CD4-positive, CD25-positive, alpha-beta regulatory T cell (primary cell): Measurements from ENCODE around the gene SORL1. TPM values are rescaled to one million over a fixed set of nuclear protein-coding genes. Genes with fewer than 3 reads are reported as not detected.

Source experiments
- ATAC-seq, 2 donors: fragments of 150-1000 bp; cut with Tn5 transposase; one replicate each; pipeline ENCODE4 v1.10.0; 2021; ENCODE audit warnings: low read depth in 2 of 2, moderate number of reproducible peaks in 2 of 2, moderate library complexity in 1 of 2
- DNase-seq, 3 donors: peaks; one replicate each; pipeline versions ENCODE4 v3.0.0 to v3.0.0-alpha.2; 2012 to 2022; ENCODE audit warnings: mixed read lengths in 1 of 3
- H3K27ac ChIP-seq: one replicate; pipeline ENCODE4 v1.7.0; 2013; ENCODE audit warnings: mild to moderate bottlenecking, low read length; ENCODE audit not compliant: insufficient read depth, poor library complexity, severe bottlenecking
- H3K27me3 ChIP-seq: one replicate; pipeline ENCODE4 v1.7.0; 2013; ENCODE audit warnings: low read length; ENCODE audit not compliant: control insufficient read depth, insufficient read depth
- H3K36me3 ChIP-seq: one replicate; pipeline ENCODE4 v1.7.0; 2013; ENCODE audit warnings: mild to moderate bottlenecking, low read length, moderate library complexity; ENCODE audit not compliant: control insufficient read depth, insufficient read depth
- H3K4me1 ChIP-seq: 2 replicates; pipeline ENCODE4 v1.7.0; 2013; ENCODE audit warnings: mild to moderate bottlenecking, low read length; ENCODE audit not compliant: insufficient read depth, control insufficient read depth, poor library complexity, severe bottlenecking
- H3K4me3 ChIP-seq: one replicate; pipeline ENCODE4 v1.7.0; 2013; ENCODE audit warnings: low read depth, mild to moderate bottlenecking, low read length, moderate library complexity
- H3K9me3 ChIP-seq, 2 experiments: 1 replicate in 1 of 2; 2 replicates in 1 of 2; pipeline ENCODE4 v1.7.0; 2013; ENCODE audit warnings: low read length in 2 of 2, mild to moderate bottlenecking in 1 of 2, moderate library complexity in 1 of 2; ENCODE audit not compliant: control insufficient read depth in 2 of 2
- H3K27ac Mint-ChIP-seq, 3 donors: one replicate each; pipeline ENCODE4 v1.8.0; 2020 to 2022; ENCODE audit warnings: mild to moderate bottlenecking in 3 of 3, mixed read lengths in 3 of 3, moderate library complexity in 2 of 3
- H3K27me3 Mint-ChIP-seq: one replicate; pipeline ENCODE4 v1.8.0; 2022; ENCODE audit warnings: mild to moderate bottlenecking, mixed read lengths
- H3K36me3 Mint-ChIP-seq: one replicate; pipeline ENCODE4 v1.8.0; 2020; ENCODE audit warnings: mixed read lengths
- H3K4me1 Mint-ChIP-seq, 4 donors: one replicate each; pipeline ENCODE4 v1.8.0; 2020 to 2022; ENCODE audit warnings: mixed read lengths in 4 of 4, mild to moderate bottlenecking in 1 of 4
- H3K4me3 Mint-ChIP-seq, 4 donors: one replicate each; pipeline ENCODE4 v1.8.0; 2020 to 2022; ENCODE audit warnings: mild to moderate bottlenecking in 4 of 4, mixed read lengths in 4 of 4, moderate library complexity in 3 of 4
- H3K9me3 Mint-ChIP-seq, 7 donors: one replicate each; pipeline ENCODE4 v1.8.0; 2020 to 2022; ENCODE audit warnings: mixed read lengths in 7 of 7, mild to moderate bottlenecking in 3 of 7, moderate library complexity in 2 of 7
- polyA plus RNA-seq, 4 donors: library from polyadenylated mRNA; unstranded; fragments of 300-500 nt; fragmentation: Illumina TruSeq; gene quantifications; one replicate each; pipeline ENCODE4 v1.2.3, GENCODE V29; 2021
- total RNA-seq: library from RNA; stranded (reverse); gene quantifications from one replicate; pipeline ENCODE4 v1.2.3, GENCODE V29; 2022

SORL1 gene
- total and polyA plus RNA-seq, 5 donors from 2014 or later, result 143 to 441 (median 168) TPM

DNA sequence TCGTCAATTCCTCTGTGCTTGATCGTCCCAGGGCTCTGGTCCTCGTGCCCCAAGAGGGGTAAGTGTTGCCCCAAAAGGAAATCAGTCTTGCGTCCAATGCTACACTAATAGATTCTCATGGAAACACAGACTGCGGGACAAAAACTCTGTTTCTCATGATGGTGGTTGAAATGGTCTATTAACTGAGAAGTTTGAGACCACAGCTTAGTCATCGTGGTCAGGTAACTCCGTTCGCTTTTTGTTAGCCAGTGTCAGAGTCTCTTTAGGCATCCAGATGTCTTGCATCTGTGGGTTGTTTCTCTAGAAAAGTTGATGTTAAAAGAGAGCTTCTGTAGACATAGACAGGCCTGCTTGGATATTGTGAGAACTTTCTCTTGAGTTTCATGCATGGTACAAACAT, 105.2 kb downstream of the SORL1 start:
- H3K27ac ChIP-seq, result no peak overlapping the region

DNA sequence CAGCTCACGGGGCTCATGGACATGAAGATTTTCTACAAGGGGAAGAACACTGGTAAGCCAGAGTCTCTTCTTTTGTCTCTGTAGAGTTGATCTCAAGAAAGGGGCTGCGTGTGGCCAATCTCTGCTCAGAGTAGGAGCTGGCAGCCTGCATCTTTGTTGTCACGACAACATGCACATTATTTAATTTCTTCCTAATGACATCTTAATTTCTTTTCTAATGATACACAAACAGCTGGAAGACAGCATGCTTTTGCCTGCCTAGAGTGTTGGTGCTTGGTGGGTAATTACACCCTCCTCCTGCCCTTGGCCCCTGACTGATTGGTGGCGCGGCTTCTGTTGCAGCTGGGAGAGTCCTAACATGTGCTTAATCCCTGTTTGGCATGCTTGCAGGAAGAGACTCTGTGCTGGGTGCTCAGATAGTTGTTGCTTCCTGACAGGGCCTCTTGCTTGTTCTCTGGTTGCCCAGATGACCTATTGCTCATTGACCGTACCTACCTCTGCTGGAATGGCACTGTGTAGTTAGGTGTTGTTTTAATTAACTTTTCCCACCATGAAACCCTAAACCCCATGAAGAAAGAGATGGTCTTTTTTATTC, 107.6 kb downstream of the SORL1 start:
- Mint-ChIP-seq H3K4me3 (no peak overlapping the region), H3K4me1 (peaks cover 5 to 47% (median 26%) of the 10 kb centered on the region in 4 donors), H3K27me3 (no peaks in the 10 kb centered on the region), H3K9me3 (no peaks in the 10 kb centered on the region), H3K27ac (peak overlapping the region; percentile 48 to 72 (median 66)), H3K36me3 (peaks cover 70% of the 10 kb centered on the region)
- no peaks in the 10 kb centered on the region for H3K27me3 ChIP-seq
- peaks cover 97% of the 10 kb centered on the region for H3K36me3 ChIP-seq
- ATAC-seq (no peak), DNase-seq (no peak)
- no peak overlapping the region for H3K27ac ChIP-seq
- H3K4me3 ChIP-seq, result no peak overlapping the region
- no peaks in the 10 kb centered on the region for H3K9me3 ChIP-seq
- no peaks in the 10 kb centered on the region for H3K4me1 ChIP-seq

More for the DNA sequence above, 105.2 kb downstream of the SORL1 start:
- Mint-ChIP-seq H3K27me3 (no peaks in the 10 kb centered on the region), H3K4me3 (no peak overlapping the region), H3K36me3 (peaks cover 76% of the 10 kb centered on the region), H3K9me3 (no peaks in the 10 kb centered on the region), H3K27ac (peak overlapping the region in 1 of 3 donors; percentile 85), H3K4me1 (peaks cover 10 to 39% (median 17%) of the 10 kb centered on the region in 4 donors)
- ATAC-seq (peak; percentile 33 to 59), DNase-seq (peak in 1 of 3 donors; percentile 12)
- no peaks in the 10 kb centered on the region for H3K27me3 ChIP-seq
- no peaks in the 10 kb centered on the region for H3K4me1 ChIP-seq
- H3K9me3 ChIP-seq, result no peaks in the 10 kb centered on the region
- no peak overlapping the region for H3K4me3 ChIP-seq
- H3K36me3 ChIP-seq, result peaks cover 99% of the 10 kb centered on the region

DNA sequence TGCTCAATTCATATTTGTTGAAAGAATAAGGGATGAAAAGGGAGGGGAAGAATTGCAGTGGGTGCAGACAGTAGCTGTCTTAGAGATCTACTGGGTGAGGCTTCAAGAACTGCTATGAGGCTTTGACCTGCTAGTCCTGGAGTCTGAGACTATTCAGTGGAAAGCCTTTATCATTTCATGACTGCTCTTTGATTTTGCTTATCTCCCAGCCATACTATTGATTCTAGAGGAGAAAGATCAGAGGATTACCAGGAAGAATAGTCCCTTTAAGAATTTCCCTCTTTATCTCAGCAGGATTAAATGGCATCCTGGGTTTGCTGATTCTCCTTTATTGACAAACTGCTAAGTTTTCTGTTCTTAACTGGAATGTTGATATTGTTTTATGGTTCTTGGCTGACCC, 108.1 kb downstream of the SORL1 start:
- Mint-ChIP-seq H3K9me3 (no peaks in the 10 kb centered on the region), H3K36me3 (peaks cover 73% of the 10 kb centered on the region), H3K27me3 (no peaks in the 10 kb centered on the region), H3K4me1 (peaks cover 5 to 47% (median 26%) of the 10 kb centered on the region in 4 donors), H3K4me3 (no peak overlapping the region), H3K27ac (peak overlapping the region in 1 of 3 donors; percentile 72)
- no peak for ATAC-seq
- H3K4me3 ChIP-seq, result no peak overlapping the region
- H3K36me3 ChIP-seq, result peaks cover 97% of the 10 kb centered on the region
- H3K9me3 ChIP-seq, result no peaks in the 10 kb centered on the region
- no peak overlapping the region for H3K27ac ChIP-seq
- H3K4me1 ChIP-seq, result no peaks in the 10 kb centered on the region
- no peaks in the 10 kb centered on the region for H3K27me3 ChIP-seq
- no peak for DNase-seq

DNA sequence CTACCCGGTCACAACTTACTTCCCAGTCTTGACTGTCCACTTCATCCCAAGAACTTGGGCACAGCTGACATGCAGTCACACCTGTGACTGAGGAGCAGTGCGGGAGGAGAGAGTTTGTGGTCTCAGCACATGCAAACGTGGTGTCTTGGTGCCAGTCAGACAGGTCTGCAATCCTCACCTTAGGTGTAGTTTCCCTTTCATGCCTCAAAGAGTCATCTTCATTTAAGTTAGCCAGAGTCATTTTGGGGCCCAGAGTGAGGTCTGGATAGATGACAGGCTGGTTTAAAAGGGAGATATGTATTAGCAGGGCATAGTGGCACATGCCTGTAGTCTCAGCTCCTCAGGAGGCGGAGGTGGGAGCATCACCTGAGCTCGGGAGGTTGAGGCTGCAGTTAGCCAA, 109.1 kb downstream of the SORL1 start:
- H3K27me3 ChIP-seq, result no peaks in the 10 kb centered on the region
- Mint-ChIP-seq H3K27me3 (no peaks in the 10 kb centered on the region), H3K4me3 (no peak overlapping the region), H3K9me3 (no peaks in the 10 kb centered on the region), H3K27ac (peak overlapping the region in 2 of 3 donors; percentile 14 to 72), H3K4me1 (peaks cover 5 to 43% (median 24%) of the 10 kb centered on the region in 4 donors), H3K36me3 (peaks cover 68% of the 10 kb centered on the region)
- no peak overlapping the region for H3K27ac ChIP-seq
- DNase-seq, result no peak
- H3K4me3 ChIP-seq, result no peak overlapping the region
- H3K9me3 ChIP-seq, result no peaks in the 10 kb centered on the region
- H3K36me3 ChIP-seq, result peaks cover 96% of the 10 kb centered on the region
- ATAC-seq, result no peak
- no peaks in the 10 kb centered on the region for H3K4me1 ChIP-seq

DNA sequence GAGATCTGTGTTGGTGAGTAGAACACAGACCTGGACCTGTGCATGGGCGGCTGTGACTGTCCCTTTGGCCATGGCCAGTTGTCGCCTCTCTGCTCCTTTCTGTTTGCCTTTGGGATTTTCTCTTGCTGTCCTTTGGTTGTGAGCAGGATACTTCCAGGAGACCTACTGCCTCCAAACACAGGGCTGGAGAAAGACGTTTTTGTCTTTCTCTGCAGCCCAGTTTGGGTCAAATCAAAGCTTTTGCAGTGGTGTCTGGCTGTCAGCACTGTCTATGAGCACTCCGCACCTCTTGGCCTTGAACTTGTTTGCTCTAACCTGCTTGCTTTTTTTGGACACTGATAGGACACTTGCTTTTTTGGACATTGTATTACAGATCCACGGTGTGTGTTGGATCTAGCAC, 109.6 kb downstream of the SORL1 start:
- no peak for ATAC-seq
- H3K36me3 ChIP-seq, result peaks cover 96% of the 10 kb centered on the region
- H3K4me1 Mint-ChIP-seq, result peaks cover 5 to 39% (median 20%) of the 10 kb centered on the region in 4 donors
- H3K9me3 ChIP-seq, result no peaks in the 10 kb centered on the region
- no peak for DNase-seq
- peaks cover 65% of the 10 kb centered on the region for H3K36me3 Mint-ChIP-seq
- no peaks in the 10 kb centered on the region for H3K27me3 ChIP-seq
- no peaks in the 10 kb centered on the region for H3K27me3 Mint-ChIP-seq
- no peak overlapping the region for H3K4me3 Mint-ChIP-seq
- no peaks in the 10 kb centered on the region for H3K4me1 ChIP-seq
- H3K27ac ChIP-seq, result no peak overlapping the region
- H3K9me3 Mint-ChIP-seq, result no peaks in the 10 kb centered on the region
- H3K27ac Mint-ChIP-seq, result peak overlapping the region in 2 of 3 donors; percentile 14 to 51
- no peak overlapping the region for H3K4me3 ChIP-seq

DNA sequence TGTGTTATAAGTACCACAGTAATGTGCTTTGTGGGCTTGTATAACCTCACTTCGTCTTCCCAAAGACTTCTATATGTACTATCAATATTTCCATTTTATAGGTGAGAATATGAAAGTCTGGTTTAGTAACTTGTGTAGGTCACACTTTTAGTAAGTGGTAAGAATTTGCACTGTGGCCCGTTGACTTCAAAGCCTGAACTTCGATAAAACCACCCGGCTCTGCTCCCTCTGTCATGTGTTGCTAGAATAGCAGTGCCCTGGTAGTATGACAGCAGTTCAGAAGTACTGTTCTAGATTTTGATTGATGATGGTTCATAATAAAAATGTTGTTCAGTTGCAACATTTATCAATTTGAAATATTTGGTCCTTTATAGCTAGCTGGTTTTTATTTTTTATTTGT, 110.9 kb downstream of the SORL1 start:
- no peak overlapping the region for H3K4me3 Mint-ChIP-seq
- H3K27ac Mint-ChIP-seq, result peak overlapping the region in 2 of 3 donors; percentile 10 to 78
- Histone ChIP-seq H3K27me3 (no peaks in the 10 kb centered on the region), H3K9me3 (no peaks in the 10 kb centered on the region), H3K4me1 (no peaks in the 10 kb centered on the region), H3K4me3 (no peak overlapping the region), H3K36me3 (peaks cover 96% of the 10 kb centered on the region), H3K27ac (no peak overlapping the region)
- peaks cover 5 to 32% (median 17%) of the 10 kb centered on the region in 4 donors for H3K4me1 Mint-ChIP-seq
- H3K9me3 Mint-ChIP-seq, result peaks cover 0 to 2% (median 0%) of the 10 kb centered on the region in 7 donors
- peaks cover 68% of the 10 kb centered on the region for H3K36me3 Mint-ChIP-seq
- DNase-seq, result peak in 1 of 3 donors; percentile 11
- ATAC-seq, result no peak
- no peaks in the 10 kb centered on the region for H3K27me3 Mint-ChIP-seq

DNA sequence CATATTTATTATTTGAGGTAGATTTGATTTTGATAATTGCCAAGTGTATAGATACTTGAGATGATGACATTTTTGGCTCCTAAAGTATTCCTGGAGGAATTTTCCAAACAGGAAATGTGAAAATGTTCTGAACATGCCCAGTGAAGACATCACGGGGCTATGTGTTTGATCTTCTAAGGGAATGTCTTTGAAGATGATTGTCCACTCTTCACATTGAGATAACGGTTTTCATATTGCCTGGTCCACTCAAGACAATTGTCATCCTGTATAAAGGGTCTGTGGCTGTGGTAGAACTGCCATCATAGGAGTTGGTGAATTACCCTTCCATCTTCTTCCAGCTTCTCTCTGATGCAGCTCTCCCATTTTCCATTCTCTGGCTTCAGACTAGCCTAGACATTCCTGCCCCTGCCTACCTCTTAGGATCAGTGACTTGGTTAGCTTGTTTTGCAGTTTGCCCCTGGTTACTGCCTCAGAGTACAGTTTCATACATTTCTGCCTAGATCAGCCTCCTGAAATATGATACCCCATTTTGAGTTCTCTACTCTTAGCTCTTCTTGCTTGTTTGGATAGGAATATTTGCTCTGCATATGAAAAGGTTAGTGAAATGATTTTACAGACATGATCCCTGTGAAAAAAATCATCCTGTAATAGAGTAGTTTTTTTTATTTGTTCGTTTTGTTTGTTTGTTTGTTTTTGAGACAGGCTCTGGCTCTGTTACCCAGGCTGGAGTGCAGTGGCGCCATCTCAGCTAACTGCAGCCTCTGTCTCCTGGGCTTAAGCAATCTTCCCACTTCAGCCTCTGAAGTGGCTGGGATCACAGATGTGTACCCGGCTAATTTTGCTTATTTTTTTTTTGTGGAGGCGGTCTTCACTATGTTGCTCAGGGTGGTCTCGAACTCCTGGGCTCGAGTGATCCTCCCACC, 112.0 kb downstream of the SORL1 start:
- ATAC-seq (no peak), DNase-seq (no peak)
- H3K27ac Mint-ChIP-seq, result peak overlapping the region; percentile 3 to 27 (median 27)
- Histone ChIP-seq H3K4me3 (no peak overlapping the region), H3K27me3 (no peaks in the 10 kb centered on the region), H3K36me3 (peaks cover 93% of the 10 kb centered on the region), H3K4me1 (no peaks in the 10 kb centered on the region), H3K27ac (no peak overlapping the region), H3K9me3 (no peaks in the 10 kb centered on the region)
- peaks cover 3 to 30% (median 17%) of the 10 kb centered on the region in 4 donors for H3K4me1 Mint-ChIP-seq
- H3K9me3 Mint-ChIP-seq, result peaks cover 0 to 2% (median 0%) of the 10 kb centered on the region in 7 donors
- no peak overlapping the region for H3K4me3 Mint-ChIP-seq
- H3K36me3 Mint-ChIP-seq, result peaks cover 64% of the 10 kb centered on the region
- H3K27me3 Mint-ChIP-seq, result no peaks in the 10 kb centered on the region
